ENCODE results near the gene PXN. TPM values are rescaled to one million over a fixed set of nuclear protein-coding genes. Genes with fewer than 3 reads are reported as not detected.
"Not testable (repeated sequence)": the region's sequence is repeated elsewhere in the genome, so short reads cannot be mapped to it uniquely, and the experiment has no call there.

The PXN gene
- total RNA-seq, 4 donors from 2014 or later, result 40.0 to 151 (median 73.1) TPM

GRCh38 chr12:120207227-120207626 lies 58.3 kb downstream of the PXN start:
- DNase-seq (ENCODE audit: low spot score) (no peak), ATAC-seq (ENCODE audit: low FRiP score) (peak; percentile 14)
- TF ChIP-seq CTCF (IDR thresholded peaks at IDR 0.05), result no peak

DNA sequence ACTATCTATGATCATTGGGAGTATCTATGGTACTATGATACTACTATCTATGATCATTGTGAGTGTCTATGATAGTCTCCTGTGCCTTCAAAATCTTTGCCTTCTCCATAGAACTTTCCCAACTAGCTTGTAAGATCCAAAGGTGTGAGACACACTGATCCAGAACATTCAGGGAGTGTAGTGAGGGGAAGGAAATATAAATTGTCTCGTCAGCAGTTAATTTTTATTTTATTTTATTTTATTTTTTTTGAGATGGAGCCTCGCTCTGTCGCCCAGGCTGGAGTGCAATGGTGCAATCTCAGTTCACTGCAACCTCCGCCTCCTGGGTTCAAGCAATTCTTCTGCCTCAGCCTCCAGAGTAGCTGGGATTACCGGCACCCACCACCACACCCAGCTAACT lies 58.7 kb downstream of the PXN start:
- DNase-seq (ENCODE audit: low spot score); ATAC-seq (ENCODE audit: low FRiP score): not testable (repeated sequence)

- ATAC-seq (ENCODE audit: low FRiP score) (no peak), DNase-seq (ENCODE audit: low spot score) (no peak)
- no peak for TF ChIP-seq CTCF (IDR thresholded peaks at IDR 0.05)
Measured at GRCh38 chr12:120206228-120206627, 59.3 kb downstream of the PXN start.

DNA sequence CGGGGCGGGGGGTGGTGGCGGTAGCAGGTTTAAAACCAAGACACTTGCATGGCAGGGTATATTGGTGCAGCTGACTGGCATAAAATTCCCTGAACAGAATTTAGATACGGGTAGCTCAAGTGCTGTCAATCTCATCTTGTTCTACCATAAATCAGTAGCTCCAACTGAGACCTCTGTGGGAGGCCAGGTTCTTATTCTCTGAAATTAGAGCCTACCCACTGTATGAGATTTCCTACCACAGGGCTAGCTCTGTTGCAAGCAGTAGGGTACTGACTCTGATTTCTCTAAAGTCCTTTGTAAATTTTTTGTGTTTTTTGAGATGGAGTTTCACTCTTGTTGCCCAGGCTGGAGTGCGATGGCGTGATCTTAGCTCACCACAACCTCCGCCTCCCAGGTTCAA lies 61.4 kb downstream of the PXN start:
- no peak for DNase-seq (ENCODE audit: low spot score)

DNA sequence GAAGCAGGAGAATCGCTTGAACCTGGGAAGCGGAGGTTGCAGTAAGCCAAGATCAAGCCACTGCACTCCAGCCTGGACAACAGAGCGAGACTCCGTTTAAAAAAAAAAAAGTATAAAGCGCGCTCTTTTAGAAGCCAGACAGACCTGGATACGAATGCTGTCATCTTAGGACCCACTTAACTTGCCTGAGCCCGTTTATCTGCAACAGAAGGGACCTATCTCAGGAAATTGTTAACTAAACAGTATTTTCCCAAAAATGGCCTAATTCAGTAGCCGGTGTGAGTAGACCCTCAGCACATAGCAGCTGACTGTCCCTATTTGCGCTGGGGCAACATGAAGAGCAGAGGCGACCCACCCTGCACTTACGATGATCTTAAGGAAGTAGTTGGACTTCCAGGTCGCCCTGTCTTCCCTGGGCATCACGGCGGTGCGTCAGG lies 65.1 kb downstream of the PXN start:
- DNase-seq (ENCODE audit: low spot score) (no peak), ATAC-seq (ENCODE audit: low FRiP score) (peak; percentile 0)
- no peak for TF ChIP-seq CTCF (IDR thresholded peaks at IDR 0.05)

More for the DNA sequence above, 61.4 kb downstream of the PXN start:
- no peak for ATAC-seq (ENCODE audit: low FRiP score)
- no peak for TF ChIP-seq CTCF (IDR thresholded peaks at IDR 0.05)

DNA sequence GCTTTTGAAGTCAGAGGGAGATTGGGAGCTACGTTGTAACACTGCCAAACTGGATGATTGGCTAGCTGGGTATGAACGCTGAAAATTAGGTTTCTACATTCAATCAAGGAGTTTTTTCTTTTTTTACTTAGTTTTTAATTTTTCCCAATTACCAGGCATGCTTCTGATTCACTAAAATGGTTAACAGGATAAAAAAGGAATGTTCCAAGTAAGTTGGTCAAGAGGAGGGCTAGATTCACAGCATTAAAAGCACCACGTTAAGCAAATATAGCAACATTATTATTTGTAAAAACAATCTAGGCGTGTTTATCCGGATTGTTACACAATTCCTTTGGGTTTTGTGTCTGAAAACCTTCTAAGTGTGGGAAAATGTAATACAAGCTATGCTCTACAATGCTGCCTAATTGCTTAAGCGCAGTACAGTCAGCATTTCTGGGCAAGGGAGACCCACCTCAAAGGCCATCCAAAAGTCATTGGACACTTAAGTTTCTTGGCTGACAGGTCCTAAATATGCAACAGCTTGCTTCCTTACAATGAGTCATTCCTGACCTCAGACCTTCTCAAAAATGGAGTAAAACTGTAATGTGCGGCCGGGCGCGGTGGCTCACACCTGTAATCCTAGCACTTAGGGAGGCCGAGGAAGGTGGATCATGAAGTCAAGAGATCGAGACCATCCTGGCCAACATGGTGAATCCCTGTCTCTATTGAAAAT lies 65.8 kb downstream of the PXN start:
- ATAC-seq (ENCODE audit: low FRiP score) (peak; percentile 55), DNase-seq (ENCODE audit: low spot score) (no peak)
- no peak for TF ChIP-seq CTCF (IDR thresholded peaks at IDR 0.05)

DNA sequence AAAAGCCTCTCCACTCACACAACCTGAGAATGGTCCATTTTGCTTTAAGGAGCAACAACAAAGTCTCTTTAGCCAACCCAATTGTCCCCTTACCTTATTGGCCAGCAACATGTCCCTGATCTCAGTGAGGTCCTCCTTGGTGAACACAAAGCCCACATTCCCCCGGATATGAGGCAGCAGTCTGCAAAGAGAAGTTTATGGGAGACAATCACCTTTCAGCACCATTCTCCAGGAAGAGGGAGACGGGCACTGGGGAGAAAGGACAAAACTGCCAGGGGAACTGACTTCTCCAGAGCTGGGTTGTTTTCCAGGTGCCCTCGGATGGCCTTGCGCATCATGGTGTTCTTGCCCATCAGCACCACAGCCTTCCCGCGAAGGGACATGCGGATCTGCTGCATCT lies 66.5 kb downstream of the PXN start:
- no peak for ATAC-seq (ENCODE audit: low FRiP score)
- no peak for TF ChIP-seq CTCF (IDR thresholded peaks at IDR 0.05)
- DNase-seq (ENCODE audit: low spot score), result no peak

All from omental fat pad (tissue), 4 donors.